Measurements from ENCODE around the gene SCCPDH. TPM values are rescaled to one million over a fixed set of nuclear protein-coding genes. Genes with fewer than 3 reads are reported as not detected.
A peak's percentile ranks its signal among the peaks of the same experiment; 100 is the strongest.

Gene SCCPDH
- total RNA-seq, 1 donor from 2014 or later: 57.4 TPM

- DNase-seq (ENCODE audit: low spot score): no peak
These were observed 60.6 kb downstream of the SCCPDH start for GRCh38 chr1:246784621-246785493.

- DNase-seq (ENCODE audit: low spot score): no peak
These were observed 61.4 kb downstream of the SCCPDH start for GRCh38 chr1:246785494-246786111.

GRCh38 chr1:246786606-246787238, 62.5 kb downstream of the SCCPDH start:
- DNase-seq (ENCODE audit: low spot score): no peak

GRCh38 chr1:246787781-246788513, 63.7 kb downstream of the SCCPDH start:
- no peak for DNase-seq (ENCODE audit: low spot score)

GRCh38 chr1:246788895-246789338, 64.7 kb downstream of the SCCPDH start:
- peak; percentile 85 for DNase-seq (ENCODE audit: low spot score)

- DNase-seq (ENCODE audit: low spot score): peak; percentile 84
These were observed 65.5 kb downstream of the SCCPDH start for GRCh38 chr1:246789454-246790339.

- DNase-seq (ENCODE audit: low spot score): no peak
These were observed 66.2 kb downstream of the SCCPDH start for GRCh38 chr1:246790364-246790763.

GRCh38 chr1:246790833-246791232, 66.6 kb downstream of the SCCPDH start:
- peak; percentile 86 for DNase-seq (ENCODE audit: low spot score)

- DNase-seq (ENCODE audit: low spot score): no peak
These were observed 67.2 kb downstream of the SCCPDH start for GRCh38 chr1:246791303-246791918.

GRCh38 chr1:246792603-246793002, 68.4 kb downstream of the SCCPDH start:
- no peak for DNase-seq (ENCODE audit: low spot score)

GRCh38 chr1:246793356-246793896, 69.2 kb downstream of the SCCPDH start:
- peak; percentile 45 for DNase-seq (ENCODE audit: low spot score)

- DNase-seq (ENCODE audit: low spot score): no peak
These were observed 70.0 kb downstream of the SCCPDH start for GRCh38 chr1:246794048-246794827.

GRCh38 chr1:246794828-246795671, 70.8 kb downstream of the SCCPDH start:
- peak; percentile 84 for DNase-seq (ENCODE audit: low spot score)

- DNase-seq (ENCODE audit: low spot score): peak; percentile 77
These were observed 71.9 kb downstream of the SCCPDH start for GRCh38 chr1:246795906-246796694.

- DNase-seq (ENCODE audit: low spot score): no peak
These were observed 72.9 kb downstream of the SCCPDH start for GRCh38 chr1:246797157-246797556.

- DNase-seq (ENCODE audit: low spot score): no peak
These were observed 73.4 kb downstream of the SCCPDH start for GRCh38 chr1:246797597-246797996.

- no peak for DNase-seq (ENCODE audit: low spot score)
These were observed 73.9 kb downstream of the SCCPDH start for GRCh38 chr1:246798107-246798506.

Data from mesenteric fat pad (tissue), 1 donor.